GM12801 (cell line): ENCODE results near the gene DCDC2B.

ENCODE experiments used
- TF ChIP-seq, protein P1 (sequence below): IDR thresholded peaks from one replicate; pipeline ENCODE4 v1.5.1; 2011; ENCODE audit warnings: control low read depth; ENCODE audit not compliant: insufficient read length; ENCODE audit errors: extremely low read depth

Gene DCDC2B

DNA sequence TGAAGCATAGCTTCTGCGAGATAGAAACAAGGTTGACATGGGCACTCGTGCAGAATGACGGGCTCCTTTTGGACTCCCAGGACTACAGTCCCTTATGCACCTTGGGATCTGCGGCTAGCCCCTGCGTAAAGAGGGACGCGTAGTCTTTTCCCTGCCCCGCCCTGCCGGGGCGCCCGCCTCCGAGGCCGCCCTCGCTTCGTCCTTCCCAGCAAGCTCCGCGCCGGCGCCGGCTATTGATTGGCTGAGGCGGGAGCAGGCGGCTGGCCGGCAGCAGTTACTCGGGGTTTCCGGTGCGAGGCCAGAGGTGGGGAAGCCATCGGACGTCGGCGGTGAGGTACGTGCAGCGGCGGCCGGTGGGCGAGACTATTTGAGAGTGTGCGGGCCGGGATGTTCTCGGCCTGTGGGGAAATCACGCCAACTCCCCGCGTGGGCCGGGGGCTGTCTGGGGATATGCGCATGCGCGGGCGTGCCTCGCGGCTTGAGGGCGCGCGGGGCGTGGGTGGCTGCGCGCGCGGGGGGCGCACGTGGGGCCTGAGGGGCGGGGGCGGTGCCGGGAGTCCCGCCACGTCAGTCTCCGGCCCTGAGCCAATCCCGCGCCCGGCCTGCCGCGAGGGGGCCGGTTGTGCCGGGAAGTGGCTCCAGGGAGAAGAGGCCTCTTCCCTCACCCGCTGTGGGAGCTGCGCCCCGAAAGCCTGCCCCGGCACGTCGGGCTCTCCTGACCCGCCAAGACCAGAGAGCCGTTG is 29.3 kb upstream of the DCDC2B start, which contains the start of gene TXLNA:
Gene TXLNA (plus strand): TSS at position 233 of the 743 bp plus-strand sequence. CDS start 671 bp downstream, outside the sequence.
- TF ChIP-seq, protein P1, sequence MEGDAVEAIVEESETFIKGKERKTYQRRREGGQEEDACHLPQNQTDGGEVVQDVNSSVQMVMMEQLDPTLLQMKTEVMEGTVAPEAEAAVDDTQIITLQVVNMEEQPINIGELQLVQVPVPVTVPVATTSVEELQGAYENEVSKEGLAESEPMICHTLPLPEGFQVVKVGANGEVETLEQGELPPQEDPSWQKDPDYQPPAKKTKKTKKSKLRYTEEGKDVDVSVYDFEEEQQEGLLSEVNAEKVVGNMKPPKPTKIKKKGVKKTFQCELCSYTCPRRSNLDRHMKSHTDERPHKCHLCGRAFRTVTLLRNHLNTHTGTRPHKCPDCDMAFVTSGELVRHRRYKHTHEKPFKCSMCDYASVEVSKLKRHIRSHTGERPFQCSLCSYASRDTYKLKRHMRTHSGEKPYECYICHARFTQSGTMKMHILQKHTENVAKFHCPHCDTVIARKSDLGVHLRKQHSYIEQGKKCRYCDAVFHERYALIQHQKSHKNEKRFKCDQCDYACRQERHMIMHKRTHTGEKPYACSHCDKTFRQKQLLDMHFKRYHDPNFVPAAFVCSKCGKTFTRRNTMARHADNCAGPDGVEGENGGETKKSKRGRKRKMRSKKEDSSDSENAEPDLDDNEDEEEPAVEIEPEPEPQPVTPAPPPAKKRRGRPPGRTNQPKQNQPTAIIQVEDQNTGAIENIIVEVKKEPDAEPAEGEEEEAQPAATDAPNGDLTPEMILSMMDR, result no peak

DNA sequence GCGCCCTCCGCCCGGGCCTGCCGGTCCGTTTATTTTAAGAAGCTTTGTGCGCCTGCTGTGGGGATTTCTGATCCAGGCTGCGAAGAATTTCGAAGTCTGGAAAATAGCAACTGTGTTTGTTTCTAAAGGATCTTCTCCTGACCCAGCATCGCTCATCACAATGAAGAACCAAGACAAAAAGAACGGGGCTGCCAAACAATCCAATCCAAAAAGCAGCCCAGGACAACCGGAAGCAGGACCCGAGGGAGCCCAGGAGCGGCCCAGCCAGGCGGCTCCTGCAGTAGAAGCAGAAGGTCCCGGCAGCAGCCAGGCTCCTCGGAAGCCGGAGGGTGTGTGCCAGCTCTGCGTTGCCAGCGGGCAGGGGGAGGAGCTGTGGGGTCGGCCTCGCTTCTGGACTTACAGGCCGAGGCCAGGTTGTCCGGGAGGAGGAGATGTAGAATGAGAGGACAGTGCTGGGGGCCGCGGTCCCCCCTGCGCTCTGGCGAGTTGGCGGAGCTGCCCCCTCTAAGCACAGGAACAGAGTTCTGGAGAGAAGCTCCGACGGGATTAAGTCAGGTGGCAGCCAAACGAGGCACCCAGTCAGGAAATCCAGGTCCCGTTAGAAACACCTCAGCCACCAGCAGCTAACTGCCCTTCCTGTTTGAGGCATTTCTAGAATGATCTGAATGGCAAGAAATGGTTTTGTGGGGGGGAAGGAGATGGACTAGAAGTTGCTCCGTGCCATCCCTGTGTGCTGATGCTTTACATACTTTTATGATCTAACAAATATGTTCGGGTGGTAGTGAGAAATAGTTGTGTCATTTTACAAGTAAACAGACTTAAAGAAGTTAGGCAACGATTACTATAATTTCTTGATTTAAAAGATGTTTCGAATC is 28.5 kb upstream of the DCDC2B start:
- TF ChIP-seq, protein P1, result no peak

GRCh38 chr1:32181065-32181464 is 27.8 kb upstream of the DCDC2B start:
- TF ChIP-seq, protein P1, result no peak

- TF ChIP-seq, protein P1, result no peak
Measured at GRCh38 chr1:32181563-32181962, 27.3 kb upstream of the DCDC2B start.

DNA sequence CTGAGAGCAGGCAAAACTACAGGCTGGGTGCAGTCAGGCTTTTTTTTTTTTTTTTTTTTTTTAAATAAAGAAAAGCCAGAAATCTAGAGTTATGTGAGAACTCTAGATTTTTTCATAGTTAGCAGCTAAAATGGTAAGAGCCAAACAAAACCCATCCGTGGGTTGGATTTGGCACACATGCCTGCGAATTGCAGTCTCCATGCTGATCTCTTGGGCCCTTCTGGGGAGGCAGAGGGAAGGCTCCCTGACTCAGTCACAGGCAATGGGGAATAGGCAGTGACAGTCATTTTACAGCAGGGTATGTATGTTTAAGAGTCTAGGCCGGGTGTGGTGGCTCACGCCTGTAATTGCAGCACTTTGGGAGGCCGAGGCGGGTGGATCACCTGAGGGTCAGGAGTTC is 26.8 kb upstream of the DCDC2B start:
- TF ChIP-seq, protein P1, result no peak

GRCh38 chr1:32184650-32185049 is 24.2 kb upstream of the DCDC2B start:
- TF ChIP-seq, protein P1, result no peak

GRCh38 chr1:32186077-32186476 is 22.8 kb upstream of the DCDC2B start:
- TF ChIP-seq, protein P1, result no peak
